Hepatocyte (in vitro differentiated cells): Measurements from ENCODE around the gene FBXL5. TPM values are rescaled to one million over a fixed set of nuclear protein-coding genes. Genes with fewer than 3 reads are reported as not detected.

Source experiments
- DNase-seq: peaks from one replicate; pipeline ENCODE4 v3.0.0-alpha.2; 2016; ENCODE audit warnings: low spot score
- H2AFZ ChIP-seq: fragments of 200-600 bp; sonication (generic); 2 replicates; pipeline ENCODE4 v1.6.0; 2016; ENCODE audit warnings: antibody characterized with exemption, mild to moderate bottlenecking
- H3K27ac ChIP-seq: fragments of 200-600 bp; sonication (generic); 2 replicates; pipeline ENCODE4 v1.5.1; 2016; ENCODE audit warnings: mild to moderate bottlenecking
- H3K27me3 ChIP-seq: fragments of 200-600 bp; sonication (generic); 2 replicates; pipeline ENCODE4 v1.6.1; 2016
- H3K36me3 ChIP-seq: fragments of 200-600 bp; sonication (generic); replicated peaks from 2 replicates; pipeline ENCODE4 v1.5.1; 2016; ENCODE audit warnings: low read depth; ENCODE audit not compliant: insufficient read depth
- H3K4me1 ChIP-seq: fragments of 200-600 bp; sonication (generic); 2 replicates; pipeline ENCODE4 v1.5.1; 2016; ENCODE audit warnings: mild to moderate bottlenecking, moderate library complexity; ENCODE audit not compliant: insufficient read depth
- H3K4me2 ChIP-seq: fragments of 200-600 bp; sonication (generic); 2 replicates; pipeline ENCODE4 v1.6.0; 2016
- H3K4me3 ChIP-seq: fragments of 200-600 bp; sonication (generic); 2 replicates; pipeline ENCODE4 v1.5.1; 2016; ENCODE audit warnings: mild to moderate bottlenecking
- H3K79me2 ChIP-seq: fragments of 200-600 bp; sonication (generic); 2 replicates; pipeline ENCODE4 v1.6.0; 2017; ENCODE audit warnings: mild to moderate bottlenecking
- H3K9me2 ChIP-seq: fragments of 200-600 bp; sonication (generic); replicated peaks from 2 replicates; pipeline ENCODE4 v1.6.0; 2017; ENCODE audit warnings: mild to moderate bottlenecking; ENCODE audit not compliant: insufficient read depth
- H3K9me3 ChIP-seq: fragments of 200-600 bp; sonication (generic); 2 replicates; pipeline ENCODE4 v1.5.1; 2016; ENCODE audit warnings: low read depth, mild to moderate bottlenecking
- H4K20me1 ChIP-seq: fragments of 200-600 bp; sonication (generic); 2 replicates; pipeline ENCODE4 v1.6.0; 2016; ENCODE audit warnings: mild to moderate bottlenecking; ENCODE audit not compliant: insufficient read depth, poor library complexity, severe bottlenecking
- EZH2 ChIP-seq: fragments of 200-600 bp; sonication (generic); IDR thresholded peaks from 2 replicates; pipeline ENCODE4 v1.6.1; 2016; ENCODE audit warnings: antibody characterized with exemption, mild to moderate bottlenecking, borderline replicate concordance
- EZH2phosphoT487 ChIP-seq: fragments of 200-600 bp; sonication (generic); IDR thresholded peaks from one replicate; pipeline ENCODE4 v1.6.1; 2018; ENCODE audit warnings: antibody characterized with exemption, mild to moderate bottlenecking, low read depth, moderate library complexity; ENCODE audit not compliant: unreplicated experiment, severe bottlenecking
- WGBS: methylation state at CpG from one replicate; pipeline ENCODE4 v1.1.6; 2016; ENCODE audit warnings: low lambda C conversion rate; ENCODE audit errors: missing lambda C conversion rate; 5-methylcytosine and 5-hydroxymethylcytosine counted together
- polyA plus RNA-seq: library from polyadenylated mRNA; unstranded; fragments of >200 nt; fragmentation: Nextera tagmentation; extraction: Ambion mirVana; gene quantifications from 2 replicates; pipeline ENCODE4 v1.2.1, GENCODE V29; 2016
- total RNA-seq: library from RNA; depleted of rRNA; stranded (reverse); fragments of >200 nt; gene quantifications from 2 replicates; pipeline ENCODE4 v1.2.3, GENCODE V29; 2014
- TF ChIP-seq, protein P1 (sequence below): fragments of 200-600 bp; sonication (generic); IDR thresholded peaks from 2 replicates; pipeline ENCODE4 v1.5.1; 2016; ENCODE audit warnings: antibody characterized with exemption, mild to moderate bottlenecking; ENCODE audit not compliant: poor library complexity

FBXL5 gene
- total and polyA plus RNA-seq, 2 experiments from 2014 or later = 41.2 to 90.2 TPM

DNA sequence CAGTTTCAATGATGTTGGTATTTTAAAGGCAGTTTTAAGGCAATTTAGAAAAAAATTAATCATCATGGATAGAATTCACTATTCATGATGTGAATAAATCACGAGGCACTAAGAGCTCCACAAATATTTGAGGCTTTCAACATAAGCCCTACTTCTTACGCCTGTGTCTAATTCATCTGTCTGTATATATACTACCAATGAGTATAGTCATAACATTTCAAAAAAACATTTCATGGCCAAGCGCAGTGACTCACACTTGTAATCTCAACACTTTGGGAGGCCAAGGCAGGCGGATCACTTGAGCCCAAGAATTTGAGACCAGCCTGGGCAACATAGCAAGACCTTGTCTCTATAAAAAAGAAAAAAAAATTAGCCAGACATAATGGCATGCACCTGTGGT lies 56.5 kb downstream of the FBXL5 start:
- H3K4me2 ChIP-seq = no peak overlapping the region
- WGBS = 90% methylated on average over 4 of the region's 4 CpGs

DNA sequence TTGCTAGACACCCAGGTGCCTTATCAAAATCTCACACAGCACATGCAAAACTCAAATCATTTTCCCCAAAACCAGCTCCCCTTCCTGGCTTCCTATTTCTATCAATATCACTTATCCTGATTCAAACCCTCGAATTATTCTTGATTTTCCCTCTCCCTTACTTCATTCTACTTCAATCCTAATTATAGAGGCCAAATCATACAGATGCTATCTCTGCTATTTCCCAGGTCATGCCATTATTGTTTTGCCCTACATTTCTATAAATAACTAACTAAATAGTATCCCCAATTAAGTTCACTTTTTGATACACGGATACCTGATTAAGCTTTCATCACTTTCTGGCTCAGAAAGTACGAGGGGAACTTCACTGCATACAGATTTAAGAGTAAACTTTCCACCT lies 62.4 kb downstream of the FBXL5 start:
- 93% methylated on average over 3 of the region's 3 CpGs for WGBS
- Histone ChIP-seq H3K27me3 (no peaks in the 10 kb centered on the region), H3K4me3 (no peak overlapping the region), H3K36me3 (no peaks in the 10 kb centered on the region), H3K79me2 (no peaks in the 10 kb centered on the region), H3K27ac (no peak overlapping the region), H2AFZ (no peak overlapping the region), H3K4me1 (no peaks in the 10 kb centered on the region), H3K4me2 (no peak overlapping the region), H3K9me2 (no peaks in the 10 kb centered on the region), H3K9me3 (no peaks in the 10 kb centered on the region), H4K20me1 (no peaks in the 10 kb centered on the region)
- TF ChIP-seq, protein P1, sequence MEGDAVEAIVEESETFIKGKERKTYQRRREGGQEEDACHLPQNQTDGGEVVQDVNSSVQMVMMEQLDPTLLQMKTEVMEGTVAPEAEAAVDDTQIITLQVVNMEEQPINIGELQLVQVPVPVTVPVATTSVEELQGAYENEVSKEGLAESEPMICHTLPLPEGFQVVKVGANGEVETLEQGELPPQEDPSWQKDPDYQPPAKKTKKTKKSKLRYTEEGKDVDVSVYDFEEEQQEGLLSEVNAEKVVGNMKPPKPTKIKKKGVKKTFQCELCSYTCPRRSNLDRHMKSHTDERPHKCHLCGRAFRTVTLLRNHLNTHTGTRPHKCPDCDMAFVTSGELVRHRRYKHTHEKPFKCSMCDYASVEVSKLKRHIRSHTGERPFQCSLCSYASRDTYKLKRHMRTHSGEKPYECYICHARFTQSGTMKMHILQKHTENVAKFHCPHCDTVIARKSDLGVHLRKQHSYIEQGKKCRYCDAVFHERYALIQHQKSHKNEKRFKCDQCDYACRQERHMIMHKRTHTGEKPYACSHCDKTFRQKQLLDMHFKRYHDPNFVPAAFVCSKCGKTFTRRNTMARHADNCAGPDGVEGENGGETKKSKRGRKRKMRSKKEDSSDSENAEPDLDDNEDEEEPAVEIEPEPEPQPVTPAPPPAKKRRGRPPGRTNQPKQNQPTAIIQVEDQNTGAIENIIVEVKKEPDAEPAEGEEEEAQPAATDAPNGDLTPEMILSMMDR = no peak
- TF ChIP-seq EZH2phosphoT487 (no peak), EZH2 (no peak)
- no peak for DNase-seq

More for the DNA sequence above, 56.5 kb downstream of the FBXL5 start:
- DNase-seq = no peak
- no peak overlapping the region for H3K27ac ChIP-seq
- H3K27me3 ChIP-seq = no peaks in the 10 kb centered on the region
- TF ChIP-seq EZH2 = no peak
- TF ChIP-seq, protein P1 = no peak
- no peak for TF ChIP-seq EZH2phosphoT487
- no peak overlapping the region for H3K4me3 ChIP-seq
- no peaks in the 10 kb centered on the region for H3K79me2 ChIP-seq
- no peaks in the 10 kb centered on the region for H3K36me3 ChIP-seq
- no peak overlapping the region for H2AFZ ChIP-seq
- H3K9me2 ChIP-seq = no peaks in the 10 kb centered on the region
- no peaks in the 10 kb centered on the region for H3K9me3 ChIP-seq
- H3K4me1 ChIP-seq = no peaks in the 10 kb centered on the region
- H4K20me1 ChIP-seq = no peaks in the 10 kb centered on the region

- Histone ChIP-seq H3K27me3 (no peaks in the 10 kb centered on the region), H3K9me3 (no peaks in the 10 kb centered on the region), H3K4me3 (no peak overlapping the region), H3K4me1 (no peaks in the 10 kb centered on the region), H4K20me1 (no peaks in the 10 kb centered on the region), H3K9me2 (no peaks in the 10 kb centered on the region), H3K4me2 (no peak overlapping the region), H3K27ac (peak overlapping the region; percentile 47), H2AFZ (no peak overlapping the region), H3K79me2 (no peaks in the 10 kb centered on the region), H3K36me3 (no peaks in the 10 kb centered on the region)
- peak; percentile 12 for DNase-seq
- WGBS = 55% methylated on average over 3 of the region's 3 CpGs
- TF ChIP-seq, protein P1 = no peak
- no peak for TF ChIP-seq EZH2
- no peak for TF ChIP-seq EZH2phosphoT487
These were observed 67.5 kb downstream of the FBXL5 start for GRCh38 chr4:15587649-15588048.

- DNase-seq = no peak
- Histone ChIP-seq H3K27me3 (no peaks in the 10 kb centered on the region), H3K9me2 (no peaks in the 10 kb centered on the region), H3K27ac (no peak overlapping the region), H3K4me1 (no peaks in the 10 kb centered on the region), H3K36me3 (no peaks in the 10 kb centered on the region), H3K79me2 (no peaks in the 10 kb centered on the region), H2AFZ (no peak overlapping the region), H4K20me1 (no peaks in the 10 kb centered on the region), H3K9me3 (no peaks in the 10 kb centered on the region), H3K4me3 (no peak overlapping the region), H3K4me2 (no peak overlapping the region)
- WGBS = 94% methylated on average over 1 of the region's 1 CpG
- TF ChIP-seq EZH2phosphoT487 (no peak), EZH2 (no peak)
- TF ChIP-seq, protein P1 = no peak
These were observed 69.1 kb downstream of the FBXL5 start for GRCh38 chr4:15586066-15586465.
